Activated naive CD4-positive, alpha-beta T cell treated with anti-CD3 and anti-CD28 coated beads, Interleukin-2, amount 50 U/mL, for 16 hours (primary cell): Measurements from ENCODE around the gene WDFY2.
A peak's percentile ranks its signal among the peaks of the same experiment; 100 is the strongest.

Experiments
- DNase-seq: peaks from one replicate; pipeline ENCODE4 v3.0.0-alpha.2; 2020

WDFY2 gene

GRCh38 chr13:51714663-51715168 is 130.5 kb downstream of the WDFY2 start:
- DNase-seq = no peak

GRCh38 chr13:51715613-51716012 is 131.4 kb downstream of the WDFY2 start:
- no peak for DNase-seq

- no peak for DNase-seq
Observed at GRCh38 chr13:51717786-51718398, 133.6 kb downstream of the WDFY2 start.

GRCh38 chr13:51719394-51719793 is 135.1 kb downstream of the WDFY2 start:
- no peak for DNase-seq

- no peak for DNase-seq
Observed at GRCh38 chr13:51721496-51721895, 137.2 kb downstream of the WDFY2 start.

- DNase-seq = no peak
Observed at GRCh38 chr13:51723529-51723928, 139.3 kb downstream of the WDFY2 start.

GRCh38 chr13:51724721-51725120 is 140.5 kb downstream of the WDFY2 start:
- no peak for DNase-seq

- no peak for DNase-seq
Observed at GRCh38 chr13:51726446-51727193, 142.4 kb downstream of the WDFY2 start.

- no peak for DNase-seq
Observed at GRCh38 chr13:51727634-51728274, 143.5 kb downstream of the WDFY2 start.

- no peak for DNase-seq
Observed at GRCh38 chr13:51728275-51728673, 144.0 kb downstream of the WDFY2 start.

- DNase-seq = no peak
Observed at GRCh38 chr13:51728972-51729371, 144.7 kb downstream of the WDFY2 start.

GRCh38 chr13:51729866-51730553 is 145.7 kb downstream of the WDFY2 start:
- DNase-seq = peak; percentile 30

- no peak for DNase-seq
Observed at GRCh38 chr13:51730927-51731326, 146.7 kb downstream of the WDFY2 start.

- DNase-seq = no peak
Observed at GRCh38 chr13:51731759-51732158, 147.5 kb downstream of the WDFY2 start.

GRCh38 chr13:51733374-51734298 is 149.4 kb downstream of the WDFY2 start:
- DNase-seq = no peak

GRCh38 chr13:51734786-51735185 is 150.5 kb downstream of the WDFY2 start:
- no peak for DNase-seq

- DNase-seq = no peak
Observed at GRCh38 chr13:51737609-51738008, 153.3 kb downstream of the WDFY2 start.

GRCh38 chr13:51738226-51738905 is 154.1 kb downstream of the WDFY2 start:
- DNase-seq = no peak

- DNase-seq = no peak
Observed at GRCh38 chr13:51739027-51739764, 154.9 kb downstream of the WDFY2 start.

GRCh38 chr13:51740698-51741097 is 156.4 kb downstream of the WDFY2 start:
- DNase-seq = no peak

GRCh38 chr13:51742031-51742430 is 157.8 kb downstream of the WDFY2 start:
- no peak for DNase-seq
